NCI-H1092 (cell line): ENCODE data around the gene RGS19.

Experiments used
- DNase-seq: peaks from one replicate; lab custom pipeline; 2025; lab: John Stamatoyannopoulos, UW

Gene RGS19

GRCh38 chr20:64076061-64076997 lies 3.0 kb downstream of the RGS19 start:
- no peak for DNase-seq

GRCh38 chr20:64075556-64075955 lies 3.8 kb downstream of the RGS19 start:
- DNase-seq = no peak

DNA sequence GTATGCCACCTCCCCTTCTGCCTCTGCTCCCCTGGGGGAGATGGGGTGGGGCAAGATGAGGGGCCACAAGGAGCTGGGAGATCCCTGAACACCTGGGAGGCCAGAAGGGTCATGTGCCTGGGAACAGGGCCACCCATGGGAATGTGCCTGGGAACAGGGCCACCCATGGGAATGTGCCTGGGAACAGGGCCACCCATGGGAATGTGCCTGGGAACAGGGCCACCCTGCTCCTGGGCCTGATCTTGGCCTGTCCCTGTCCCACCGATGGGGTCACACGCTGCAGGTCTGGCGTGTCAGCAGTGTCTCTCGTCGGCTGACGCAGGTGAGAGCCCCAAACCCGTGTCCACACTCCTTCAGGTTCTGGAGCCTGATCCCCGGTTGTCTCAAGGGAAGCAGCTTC lies 4.4 kb downstream of the RGS19 start:
- DNase-seq = no peak

- no peak for DNase-seq
Measured at GRCh38 chr20:64074184-64074789, 5.0 kb downstream of the RGS19 start.

- no peak for DNase-seq
Measured at GRCh38 chr20:64073476-64074183, 5.7 kb downstream of the RGS19 start.

DNA sequence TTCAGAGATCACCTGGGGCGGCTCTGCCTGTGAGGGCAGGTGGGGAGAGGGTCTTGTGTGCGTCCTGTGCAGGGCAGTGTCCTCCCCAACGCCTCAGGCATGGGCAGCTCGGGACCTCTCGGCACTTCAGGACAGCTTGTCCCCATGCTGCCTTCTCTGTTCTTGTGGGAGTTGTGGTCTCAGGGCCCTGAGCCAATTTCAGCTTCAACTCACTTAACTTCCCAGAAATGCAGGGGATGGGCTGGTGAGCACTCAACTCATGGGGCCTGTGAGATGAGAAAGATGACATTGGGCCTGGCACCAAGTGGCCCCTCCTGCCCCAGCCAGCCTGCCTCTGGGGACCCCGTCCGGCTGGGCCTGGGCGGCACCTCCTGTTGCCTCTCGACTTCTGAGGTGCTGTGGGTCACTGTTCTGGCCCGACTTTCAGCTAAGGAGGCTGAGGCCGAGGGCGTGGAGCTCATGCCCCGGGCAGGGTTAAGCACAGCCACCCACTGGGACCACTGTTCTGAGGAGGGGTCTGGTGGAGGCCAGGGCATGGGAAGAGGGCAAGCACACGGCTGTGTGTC lies 6.7 kb downstream of the RGS19 start:
- DNase-seq = no peak

- DNase-seq = no peak
Measured at GRCh38 chr20:64071341-64072332, 7.7 kb downstream of the RGS19 start.

DNA sequence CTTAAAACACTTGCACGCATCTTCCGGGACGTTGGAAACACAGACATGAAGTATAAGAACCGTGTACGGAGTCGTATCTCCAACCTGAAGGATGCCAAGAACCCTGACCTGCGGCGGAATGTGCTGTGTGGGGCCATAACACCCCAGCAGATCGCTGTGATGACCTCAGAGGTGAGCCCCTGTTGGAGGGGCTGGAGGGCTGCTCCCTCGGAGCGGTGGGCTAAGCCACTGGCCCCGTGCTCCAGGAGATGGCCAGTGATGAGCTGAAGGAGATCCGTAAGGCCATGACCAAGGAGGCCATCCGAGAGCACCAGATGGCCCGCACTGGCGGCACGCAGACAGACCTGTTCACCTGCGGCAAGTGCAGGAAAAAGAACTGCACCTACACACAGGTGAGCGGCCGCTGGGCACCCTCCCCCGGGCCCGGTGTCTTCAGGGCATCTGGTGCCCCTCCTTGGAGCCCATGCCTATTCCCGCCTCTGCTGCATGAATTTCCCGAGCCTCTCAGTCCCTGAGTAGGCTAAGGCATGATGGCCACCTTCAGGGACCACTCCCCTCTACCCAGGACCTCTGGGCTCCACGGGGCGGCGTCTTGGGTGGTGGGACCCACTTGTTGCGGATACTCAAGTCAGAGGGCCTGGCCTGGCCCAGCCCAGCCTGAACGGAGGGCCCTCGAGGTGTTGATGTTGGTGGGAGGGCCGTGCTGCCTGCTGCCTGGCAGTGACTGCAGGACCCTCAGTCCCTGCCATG lies 8.9 kb downstream of the RGS19 start:
- no peak for DNase-seq

DNA sequence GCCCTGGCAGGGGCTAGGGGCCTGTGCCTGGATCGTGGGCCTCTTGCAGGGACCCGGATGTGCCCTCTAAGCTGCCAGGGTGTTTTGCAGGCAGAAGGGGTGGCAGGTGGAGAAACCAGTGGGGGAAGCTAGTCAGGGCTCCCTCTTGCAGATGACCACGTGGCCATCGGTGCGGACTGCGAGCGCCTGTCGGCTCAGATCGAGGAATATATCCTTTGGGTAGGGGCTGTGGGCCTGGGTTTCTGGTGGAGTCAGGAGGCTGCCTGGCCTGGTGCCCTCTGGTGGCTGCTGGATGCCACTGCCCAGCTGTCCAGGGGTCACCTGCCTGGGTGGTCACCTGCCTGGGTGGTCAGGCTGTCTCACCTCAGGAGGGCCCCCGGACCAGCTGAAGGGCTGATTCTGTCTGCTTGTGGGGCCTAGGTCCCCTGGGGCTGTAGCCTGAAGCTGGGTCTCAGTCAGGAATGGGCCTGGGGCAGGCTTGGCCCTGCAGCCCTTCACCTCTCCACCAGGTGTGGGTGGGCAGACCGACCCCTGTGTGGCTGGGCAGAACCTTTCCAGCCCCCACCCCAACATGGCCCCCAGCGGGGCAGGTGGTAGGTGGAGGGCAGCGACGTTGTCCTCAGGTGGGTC lies 9.6 kb downstream of the RGS19 start:
- no peak for DNase-seq

GRCh38 chr20:64069209-64069613 lies 10.1 kb downstream of the RGS19 start:
- no peak for DNase-seq

- DNase-seq = no peak
Measured at GRCh38 chr20:64068386-64069208, 10.7 kb downstream of the RGS19 start.

DNA sequence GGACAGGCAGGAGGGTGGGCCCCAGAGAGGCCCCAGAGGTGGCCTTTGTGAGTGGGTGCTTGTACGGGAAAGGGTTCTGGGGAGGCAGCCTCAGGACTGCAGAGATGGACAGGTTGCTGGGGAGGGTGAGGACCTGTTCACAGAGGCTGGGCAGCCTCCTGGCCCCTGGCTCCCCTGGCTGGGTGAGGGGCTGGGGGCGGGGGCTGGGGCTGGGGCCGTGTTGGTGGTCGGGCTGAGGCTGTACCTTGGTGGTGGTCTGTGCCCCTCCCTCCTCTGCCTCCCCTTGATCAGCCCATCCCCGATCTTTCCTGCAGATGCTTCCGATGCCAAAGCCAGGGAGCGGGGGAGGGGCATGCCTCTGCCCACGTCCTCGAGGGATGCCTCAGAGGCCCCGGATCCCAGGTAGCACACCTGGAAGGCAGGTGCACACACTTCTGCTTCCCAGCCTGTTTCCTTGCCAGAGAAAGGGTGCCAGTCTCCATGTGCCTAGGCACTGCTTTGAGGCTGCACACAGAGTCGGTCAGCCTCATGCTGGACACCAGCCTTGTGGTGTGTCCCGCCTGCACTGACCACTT lies 11.5 kb downstream of the RGS19 start:
- no peak for DNase-seq

GRCh38 chr20:64067005-64067632 lies 12.2 kb downstream of the RGS19 start:
- no peak for DNase-seq

DNA sequence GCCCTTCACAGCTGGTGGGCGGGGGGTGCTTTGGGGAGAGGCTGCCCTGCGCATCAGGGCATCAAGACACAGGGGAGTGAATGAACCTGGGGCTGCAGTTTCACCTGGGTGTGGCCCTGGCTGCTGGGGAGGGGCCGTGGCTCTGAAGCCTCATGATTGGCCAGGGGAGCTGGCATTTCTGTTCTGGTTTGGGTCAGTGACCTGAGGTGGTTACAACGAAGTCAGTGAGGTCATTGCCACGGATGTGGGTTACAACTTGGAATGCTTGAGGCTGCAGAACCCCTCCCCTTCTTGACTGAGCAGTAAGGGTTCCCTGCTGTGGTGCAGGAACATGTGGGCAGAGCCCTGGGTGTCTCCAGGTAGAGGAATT lies 13.4 kb downstream of the RGS19 start:
- DNase-seq = no peak

DNA sequence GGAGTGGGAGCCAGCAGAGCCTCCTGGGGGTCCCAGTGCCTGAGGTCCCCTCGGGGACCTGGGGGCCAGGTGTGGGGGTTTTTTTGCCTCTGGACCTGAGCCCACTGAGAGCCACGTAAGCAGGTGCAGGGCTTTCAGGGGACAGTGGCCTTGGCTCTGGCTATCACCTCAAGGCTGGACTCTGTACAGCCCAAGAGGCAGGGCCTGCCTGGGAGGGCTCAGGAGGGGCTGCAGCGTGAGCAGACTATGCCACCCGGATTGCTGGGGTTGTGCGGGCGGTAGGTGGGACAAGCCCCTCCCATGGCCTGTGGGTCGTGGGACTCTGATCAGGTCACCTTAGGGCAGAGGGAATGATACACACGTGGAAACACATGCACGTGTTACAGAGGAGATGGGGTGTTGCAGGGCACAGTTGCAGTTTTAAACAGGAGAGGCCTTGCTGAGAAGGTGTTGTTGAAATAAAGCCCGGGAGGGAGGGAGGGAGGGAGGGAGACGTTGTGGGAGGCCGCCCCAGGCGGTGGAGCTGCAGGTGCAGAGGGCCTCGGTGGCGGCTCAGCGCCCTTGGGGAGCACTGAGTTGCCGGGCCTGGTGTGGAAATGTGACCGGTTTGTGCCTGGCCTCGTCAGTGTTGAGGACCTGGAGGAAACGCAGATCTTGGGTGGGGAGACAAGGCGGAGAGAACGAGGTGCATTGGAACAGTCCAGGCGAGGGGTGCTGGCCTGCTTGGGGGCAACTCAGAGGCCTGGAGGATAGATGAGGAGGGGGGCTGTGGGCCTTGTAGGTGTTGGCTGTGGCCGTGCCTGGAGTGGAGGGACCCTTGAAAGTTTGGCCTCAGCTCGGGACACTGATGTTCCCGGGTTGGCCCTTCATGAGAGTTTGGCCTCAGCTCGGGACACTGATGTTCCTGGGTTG lies 14.0 kb downstream of the RGS19 start:
- DNase-seq = no peak

GRCh38 chr20:64064145-64064698 lies 15.1 kb downstream of the RGS19 start:
- DNase-seq = no peak
